Activated T-cell treated with anti-CD3 and anti-CD28 coated beads for 1 hour (primary cell): ENCODE data around the gene SPTY2D1.

Experiments used
- DNase-seq: peaks from one replicate; pipeline ENCODE4 v3.0.0-alpha.2; 2020; ENCODE audit warnings: low read depth

The SPTY2D1 gene

DNA sequence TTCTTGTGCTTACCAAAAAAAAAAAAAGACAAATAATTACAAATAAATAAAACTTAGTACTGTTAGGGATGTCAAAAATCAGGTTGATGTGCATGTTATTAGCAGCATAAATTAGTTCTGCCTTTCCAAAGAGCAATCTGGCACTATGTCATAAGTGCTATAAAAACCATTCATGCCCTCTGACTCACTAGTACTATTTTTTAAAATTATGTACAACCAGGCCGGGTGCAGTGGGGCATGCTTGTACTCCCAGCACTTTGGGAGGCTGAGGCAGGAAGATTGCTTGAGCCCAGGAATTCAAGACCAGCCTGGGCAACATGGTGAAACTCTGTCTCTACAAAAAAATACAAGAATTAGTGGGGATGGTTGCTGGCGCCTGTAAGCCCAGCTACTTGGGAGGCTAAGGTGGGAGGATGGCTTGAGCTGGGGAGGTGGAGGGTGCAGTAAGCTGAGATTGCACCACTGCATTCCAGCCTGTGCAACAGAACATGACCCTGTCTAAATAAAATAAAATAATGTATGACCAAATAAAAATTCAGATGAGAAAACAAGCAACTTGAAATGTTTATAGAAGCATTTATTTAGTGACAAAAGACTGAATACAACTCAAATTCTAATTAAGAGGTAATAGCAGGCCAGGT is 70.9 kb downstream of the SPTY2D1 start:
- DNase-seq = no peak
